Osteocyte (in vitro differentiated cells): ENCODE data around the gene LRRK2. TPM values are rescaled to one million over a fixed set of nuclear protein-coding genes. Genes with fewer than 3 reads are reported as not detected.

Experiments used
- DNase-seq: peaks from one replicate; pipeline ENCODE4 v3.0.0; 2021; ENCODE audit warnings: mixed read lengths; ENCODE audit not compliant: unreplicated experiment; ENCODE audit errors: extremely low spot score
- H3K27ac Mint-ChIP-seq: one replicate; pipeline ENCODE4 v1.8.0; 2021; ENCODE audit warnings: mild to moderate bottlenecking, mixed read lengths; ENCODE audit not compliant: unreplicated experiment
- H3K27me3 Mint-ChIP-seq: one replicate; pipeline ENCODE4 v1.8.0; 2021; ENCODE audit warnings: mixed read lengths; ENCODE audit not compliant: unreplicated experiment
- H3K36me3 Mint-ChIP-seq: one replicate; pipeline ENCODE4 v1.8.0; 2021; ENCODE audit warnings: mixed read lengths; ENCODE audit not compliant: unreplicated experiment
- H3K4me1 Mint-ChIP-seq: one replicate; pipeline ENCODE4 v1.8.0; 2021; ENCODE audit warnings: mixed read lengths; ENCODE audit not compliant: unreplicated experiment
- H3K4me3 Mint-ChIP-seq: one replicate; pipeline ENCODE4 v1.8.0; 2021; ENCODE audit warnings: mild to moderate bottlenecking, moderate library complexity, mixed read lengths; ENCODE audit not compliant: unreplicated experiment
- H3K9me3 Mint-ChIP-seq: one replicate; pipeline ENCODE4 v1.8.0; 2021; ENCODE audit warnings: mixed read lengths; ENCODE audit not compliant: unreplicated experiment
- CTCF ChIP-seq: fragments of 200-600 bp; sonication (generic); IDR thresholded peaks from 2 replicates; pipeline ENCODE4 v1.5.0; 2021; ENCODE audit warnings: antibody characterized with exemption, mild to moderate bottlenecking, moderate library complexity
- total RNA-seq: library from RNA; stranded (reverse); gene quantifications from 2 replicates; pipeline ENCODE4 v1.2.1, GENCODE V29; 2021

The LRRK2 gene
- total RNA-seq, 1 donor from 2014 or later: not detected

- H3K4me1 Mint-ChIP-seq: peaks cover 8% of the 10 kb centered on the region
- no peak overlapping the region for H3K27ac Mint-ChIP-seq
- DNase-seq: no peak
- no peaks in the 10 kb centered on the region for H3K9me3 Mint-ChIP-seq
- no peak for TF ChIP-seq CTCF
- peaks cover 38% of the 10 kb centered on the region for H3K27me3 Mint-ChIP-seq
- H3K4me3 Mint-ChIP-seq: no peak overlapping the region
- no peaks in the 10 kb centered on the region for H3K36me3 Mint-ChIP-seq
These were observed 3.9 kb downstream of the LRRK2 start for GRCh38 chr12:40228727-40229126.

- Mint-ChIP-seq H3K4me3 (no peak overlapping the region), H3K4me1 (peaks cover 5% of the 10 kb centered on the region), H3K36me3 (no peaks in the 10 kb centered on the region), H3K9me3 (no peaks in the 10 kb centered on the region), H3K27ac (no peak overlapping the region), H3K27me3 (peaks cover 32% of the 10 kb centered on the region)
- DNase-seq: no peak
- TF ChIP-seq CTCF: no peak
These were observed 5.2 kb downstream of the LRRK2 start for GRCh38 chr12:40229690-40230651.

GRCh38 chr12:40232602-40233001 is 7.8 kb downstream of the LRRK2 start:
- Mint-ChIP-seq H3K27ac (no peak overlapping the region), H3K36me3 (no peaks in the 10 kb centered on the region), H3K9me3 (no peaks in the 10 kb centered on the region), H3K27me3 (peaks cover 10% of the 10 kb centered on the region), H3K4me1 (no peaks in the 10 kb centered on the region), H3K4me3 (no peak overlapping the region)
- DNase-seq: no peak
- no peak for TF ChIP-seq CTCF

- H3K4me1 Mint-ChIP-seq: no peaks in the 10 kb centered on the region
- H3K36me3 Mint-ChIP-seq: no peaks in the 10 kb centered on the region
- DNase-seq: no peak
- no peak for TF ChIP-seq CTCF
- peaks cover 4% of the 10 kb centered on the region for H3K27me3 Mint-ChIP-seq
- H3K9me3 Mint-ChIP-seq: no peaks in the 10 kb centered on the region
- no peak overlapping the region for H3K27ac Mint-ChIP-seq
- no peak overlapping the region for H3K4me3 Mint-ChIP-seq
These were observed 9.1 kb downstream of the LRRK2 start for GRCh38 chr12:40233741-40234367.

GRCh38 chr12:40236357-40236850 is 11.6 kb downstream of the LRRK2 start:
- DNase-seq: no peak
- H3K4me3 Mint-ChIP-seq: no peak overlapping the region
- peaks cover 2% of the 10 kb centered on the region for H3K27me3 Mint-ChIP-seq
- no peaks in the 10 kb centered on the region for H3K4me1 Mint-ChIP-seq
- no peak for TF ChIP-seq CTCF
- no peak overlapping the region for H3K27ac Mint-ChIP-seq
- H3K36me3 Mint-ChIP-seq: no peaks in the 10 kb centered on the region
- no peaks in the 10 kb centered on the region for H3K9me3 Mint-ChIP-seq
